Stimulated activated naive CD8-positive, alpha-beta T cell treated with anti-CD3 and anti-CD28 coated beads, Interleukin-15, Interleukin-2, amounts not matched to agents 100 U/mL and 50 U/mL, for 24 hours (primary cell): ENCODE results near the gene PDZD2.
"Not testable (repeated sequence)": the region's sequence is repeated elsewhere in the genome, so short reads cannot be mapped to it uniquely, and the experiment has no call there.

Source experiments
- ATAC-seq: fragments of 150-1000 bp; cut with Tn5 transposase; one replicate; pipeline ENCODE4 v1.10.0; 2021
- DNase-seq: peaks from one replicate; pipeline ENCODE4 v3.0.0; 2021

The PDZD2 gene

GRCh38 chr5:31691408-31691807 lies 52.5 kb downstream of the PDZD2 start:
- ATAC-seq, DNase-seq: not testable (repeated sequence)

- DNase-seq (no peak), ATAC-seq (no peak)
Observed at GRCh38 chr5:31692561-31693221, 53.8 kb downstream of the PDZD2 start.

- DNase-seq (no peak), ATAC-seq (no peak)
Observed at GRCh38 chr5:31698673-31699072, 59.7 kb downstream of the PDZD2 start.

- no peak for ATAC-seq
- DNase-seq, result no peak
Observed at GRCh38 chr5:31701642-31702299, 62.8 kb downstream of the PDZD2 start.

GRCh38 chr5:31702712-31703111 lies 63.8 kb downstream of the PDZD2 start:
- DNase-seq (no peak), ATAC-seq (no peak)

GRCh38 chr5:31703757-31704156 lies 64.8 kb downstream of the PDZD2 start:
- ATAC-seq (no peak), DNase-seq (no peak)

GRCh38 chr5:31706186-31706585 lies 67.3 kb downstream of the PDZD2 start:
- ATAC-seq (no peak), DNase-seq (no peak)

GRCh38 chr5:31707329-31707728 lies 68.4 kb downstream of the PDZD2 start:
- DNase-seq, result no peak
- ATAC-seq, result no peak

GRCh38 chr5:31708089-31708488 lies 69.2 kb downstream of the PDZD2 start:
- no peak for DNase-seq
- ATAC-seq, result no peak

GRCh38 chr5:31711363-31711762 lies 72.4 kb downstream of the PDZD2 start:
- ATAC-seq, result no peak
- no peak for DNase-seq

GRCh38 chr5:31711935-31712592 lies 73.1 kb downstream of the PDZD2 start:
- ATAC-seq (no peak), DNase-seq (no peak)

GRCh38 chr5:31717561-31717960 lies 78.6 kb downstream of the PDZD2 start:
- DNase-seq (no peak), ATAC-seq (no peak)

- no peak for ATAC-seq
- no peak for DNase-seq
Observed at GRCh38 chr5:31720004-31720403, 81.1 kb downstream of the PDZD2 start.

GRCh38 chr5:31720811-31721345 lies 81.9 kb downstream of the PDZD2 start:
- ATAC-seq (no peak), DNase-seq (no peak)

- ATAC-seq (no peak), DNase-seq (no peak)
Observed at GRCh38 chr5:31722111-31722510, 83.2 kb downstream of the PDZD2 start.

- DNase-seq (no peak), ATAC-seq (no peak)
Observed at GRCh38 chr5:31725996-31726395, 87.1 kb downstream of the PDZD2 start.

GRCh38 chr5:31726952-31727351 lies 88.0 kb downstream of the PDZD2 start:
- no peak for DNase-seq
- ATAC-seq, result no peak

- no peak for ATAC-seq
- no peak for DNase-seq
Observed at GRCh38 chr5:31728039-31728438, 89.1 kb downstream of the PDZD2 start.

GRCh38 chr5:31728806-31729205 lies 89.9 kb downstream of the PDZD2 start:
- ATAC-seq, DNase-seq: not testable (repeated sequence)

- no peak for ATAC-seq
Observed at GRCh38 chr5:31730139-31730538, 91.2 kb downstream of the PDZD2 start.

GRCh38 chr5:31731016-31731415 lies 92.1 kb downstream of the PDZD2 start:
- DNase-seq (no peak), ATAC-seq (no peak)

More at GRCh38 chr5:31730139-31730538, 91.2 kb downstream of the PDZD2 start:
- DNase-seq, result no peak

GRCh38 chr5:31731710-31732301 lies 92.9 kb downstream of the PDZD2 start:
- ATAC-seq, result no peak
- DNase-seq, result no peak

GRCh38 chr5:31732821-31733220 lies 93.9 kb downstream of the PDZD2 start:
- not testable (repeated sequence) for DNase-seq, ATAC-seq
